GM13976 (cell line): ENCODE results near the gene PLIN4.
A peak's percentile ranks its signal among the peaks of the same experiment; 100 is the strongest.

Experiments used
- DNase-seq: peaks from one replicate; pipeline ENCODE4 v3.0.0; 2012; ENCODE audit warnings: low spot score
- in situ Hi-C: fragments of 300-500 bp; cut with MboI; formaldehyde crosslinking; loops from one replicate; pipeline ENCODE4 v1.12.0; 2022; ENCODE audit warnings: low sequenced_read_pairs, mixed read lengths, inconsistent platforms; ENCODE audit not compliant: unreplicated experiment
- TF ChIP-seq, protein P1 (sequence below): IDR thresholded peaks from 2 replicates; pipeline ENCODE4 v1.5.1; 2012; ENCODE audit warnings: borderline replicate concordance, mild to moderate bottlenecking; ENCODE audit not compliant: insufficient read depth; ENCODE audit errors: extremely low read depth, missing control alignments, control extremely low read depth

Gene PLIN4

DNA sequence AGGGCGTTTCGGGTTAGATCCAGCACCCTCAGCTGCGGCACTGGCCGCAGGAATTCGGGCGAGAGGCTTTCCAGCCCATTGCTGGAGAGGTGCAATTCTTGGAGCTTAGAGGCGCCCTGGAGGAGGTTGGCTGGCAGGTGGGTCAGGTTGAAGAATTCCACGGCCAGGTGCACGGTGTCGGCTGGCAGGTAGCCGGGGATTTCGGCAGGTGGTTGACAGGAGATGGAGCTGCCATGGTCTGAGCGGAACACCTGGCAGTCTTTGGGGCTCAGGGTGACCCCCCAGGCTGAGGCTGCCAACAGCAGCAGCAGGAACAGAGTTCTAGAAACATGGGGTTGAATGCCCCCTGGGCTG lies 20.3 kb upstream of the PLIN4 start:
- no peak for DNase-seq
- TF ChIP-seq, protein P1, sequence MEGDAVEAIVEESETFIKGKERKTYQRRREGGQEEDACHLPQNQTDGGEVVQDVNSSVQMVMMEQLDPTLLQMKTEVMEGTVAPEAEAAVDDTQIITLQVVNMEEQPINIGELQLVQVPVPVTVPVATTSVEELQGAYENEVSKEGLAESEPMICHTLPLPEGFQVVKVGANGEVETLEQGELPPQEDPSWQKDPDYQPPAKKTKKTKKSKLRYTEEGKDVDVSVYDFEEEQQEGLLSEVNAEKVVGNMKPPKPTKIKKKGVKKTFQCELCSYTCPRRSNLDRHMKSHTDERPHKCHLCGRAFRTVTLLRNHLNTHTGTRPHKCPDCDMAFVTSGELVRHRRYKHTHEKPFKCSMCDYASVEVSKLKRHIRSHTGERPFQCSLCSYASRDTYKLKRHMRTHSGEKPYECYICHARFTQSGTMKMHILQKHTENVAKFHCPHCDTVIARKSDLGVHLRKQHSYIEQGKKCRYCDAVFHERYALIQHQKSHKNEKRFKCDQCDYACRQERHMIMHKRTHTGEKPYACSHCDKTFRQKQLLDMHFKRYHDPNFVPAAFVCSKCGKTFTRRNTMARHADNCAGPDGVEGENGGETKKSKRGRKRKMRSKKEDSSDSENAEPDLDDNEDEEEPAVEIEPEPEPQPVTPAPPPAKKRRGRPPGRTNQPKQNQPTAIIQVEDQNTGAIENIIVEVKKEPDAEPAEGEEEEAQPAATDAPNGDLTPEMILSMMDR, result no peak
- in situ Hi-C loops, result no loop called here

DNA sequence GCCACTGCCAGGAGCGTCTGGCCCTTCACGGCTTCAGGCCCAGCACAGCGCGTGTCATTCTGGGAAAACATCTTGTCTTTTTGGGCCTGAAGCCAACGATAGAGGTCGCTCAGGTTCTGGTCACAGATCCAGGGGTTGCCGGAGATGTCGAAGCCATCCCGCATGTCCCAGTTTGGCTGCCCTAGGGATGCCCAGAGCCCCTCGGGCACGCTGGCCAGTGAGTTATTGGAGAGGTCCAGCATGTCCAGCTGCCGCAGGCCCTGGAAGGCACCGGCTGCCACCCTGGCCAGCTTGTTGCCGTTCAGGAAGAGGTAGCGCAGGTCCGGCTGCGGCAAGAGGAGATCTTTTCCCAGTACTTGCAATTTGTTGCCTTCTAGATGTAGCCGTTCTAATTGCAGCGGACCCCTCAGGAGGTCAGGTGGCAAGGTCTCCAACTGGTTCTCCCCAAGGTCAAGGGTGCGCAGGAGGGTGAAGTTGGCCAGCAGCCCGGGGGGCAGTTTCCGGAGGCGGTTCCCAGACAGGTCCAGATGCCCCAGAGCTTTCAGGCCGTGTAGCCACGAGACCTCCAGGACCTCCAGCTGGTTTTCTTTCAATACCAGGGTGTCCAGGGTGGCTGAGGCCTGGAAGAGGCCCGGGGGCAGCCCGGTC lies 19.8 kb upstream of the PLIN4 start:
- in situ Hi-C loops, result no loop called here
- no peak for DNase-seq
- TF ChIP-seq, protein P1, result no peak

DNA sequence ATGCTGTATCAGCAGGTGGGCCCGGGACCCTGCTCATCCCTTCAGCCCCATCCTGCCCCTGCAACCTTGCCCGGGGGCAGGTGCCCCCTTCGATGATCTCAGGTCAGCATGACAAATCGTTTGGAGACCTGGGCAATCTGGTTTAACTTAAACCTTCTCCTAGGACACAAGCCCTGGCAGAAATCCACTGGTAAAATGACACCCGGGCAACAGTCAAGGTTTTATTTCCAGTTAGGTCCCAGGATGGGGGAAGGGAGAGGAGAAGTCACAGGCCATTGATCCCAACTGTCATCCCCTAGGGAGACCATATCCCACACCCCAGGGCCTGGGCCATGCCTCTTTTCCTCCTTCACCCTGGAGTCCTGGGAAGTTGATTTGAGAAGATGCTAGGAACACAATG lies 18.5 kb upstream of the PLIN4 start:
- TF ChIP-seq, protein P1, result no peak
- no peak for DNase-seq
- in situ Hi-C loops, result no loop called here

DNA sequence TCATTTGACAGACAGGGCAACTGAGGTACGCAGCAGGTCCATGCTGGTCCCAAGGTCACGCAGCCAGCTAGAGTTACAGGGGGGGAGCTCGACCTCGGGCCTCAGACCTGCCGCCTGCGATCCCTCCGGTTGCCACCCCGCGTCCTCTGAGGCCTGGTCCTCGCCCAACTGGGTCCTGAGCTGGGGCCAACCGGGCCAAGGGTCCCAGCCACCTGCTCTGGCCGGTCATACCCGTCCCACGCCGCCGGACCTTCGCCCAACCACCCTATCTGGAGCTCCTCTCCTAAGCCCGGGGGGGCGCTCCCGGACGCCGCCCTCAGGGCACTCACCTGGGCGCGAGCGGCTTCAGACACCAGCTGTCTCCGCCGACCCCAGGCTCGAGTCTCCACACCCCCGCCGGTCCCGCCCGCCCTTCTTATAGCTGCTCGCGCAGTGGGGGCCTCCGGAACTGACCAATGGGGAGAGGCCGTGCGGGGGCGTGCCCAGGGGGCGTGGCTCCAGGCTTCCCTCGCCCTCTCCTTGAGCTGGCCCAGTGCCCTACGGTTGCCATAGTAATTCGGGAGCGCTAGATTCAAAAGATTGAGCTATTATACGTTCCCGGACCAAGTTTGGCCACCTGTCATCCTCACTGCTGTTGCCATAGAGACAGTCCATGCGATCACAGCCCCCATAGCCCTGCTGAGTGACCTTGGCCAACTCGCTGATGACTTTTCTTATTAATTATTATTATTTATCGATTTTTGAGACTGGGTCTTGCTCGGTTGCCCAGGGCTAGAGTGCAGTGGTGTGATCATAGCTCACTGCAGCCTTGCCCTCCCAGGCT lies 16.8 kb upstream of the PLIN4 start, which contains the start of gene PLIN5:
TSS of gene PLIN5 (minus strand) at position 389 of the 823 bp plus-strand sequence. CDS start 1,150 bp downstream, outside the sequence.
- peak; percentile 77 for DNase-seq
- in situ Hi-C loops, result no loop called here
- TF ChIP-seq, protein P1, result no peak

DNA sequence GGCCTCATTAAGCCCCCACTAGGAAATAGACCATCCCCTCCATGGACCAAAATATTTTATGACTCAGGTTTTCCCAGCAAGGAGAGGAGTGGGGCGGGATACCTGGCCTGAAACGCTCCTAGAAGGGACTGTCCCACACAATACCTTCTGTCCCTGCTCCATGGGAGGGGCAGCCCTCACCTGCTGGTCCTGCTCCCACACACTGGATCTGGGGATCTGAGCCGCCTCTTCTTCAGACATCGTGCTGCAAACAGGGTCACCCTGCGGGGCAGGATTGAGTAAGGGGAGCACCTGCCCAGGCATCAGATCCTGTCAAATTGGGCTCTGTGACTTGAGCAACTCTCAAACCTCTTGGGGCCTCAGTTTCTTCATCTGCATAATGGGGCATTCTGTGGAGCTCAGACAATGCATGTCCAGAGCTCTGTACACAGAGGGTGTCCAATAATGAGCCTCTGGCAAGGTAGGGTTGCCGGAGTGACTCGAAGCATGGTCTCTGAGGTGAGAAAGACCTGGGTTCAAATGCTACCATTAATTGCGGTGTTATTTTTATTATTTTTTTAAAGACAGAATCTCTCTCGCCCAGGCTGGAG lies 15.6 kb upstream of the PLIN4 start:
- DNase-seq, result no peak
- in situ Hi-C loops, result no loop called here
- TF ChIP-seq, protein P1, result no peak

DNA sequence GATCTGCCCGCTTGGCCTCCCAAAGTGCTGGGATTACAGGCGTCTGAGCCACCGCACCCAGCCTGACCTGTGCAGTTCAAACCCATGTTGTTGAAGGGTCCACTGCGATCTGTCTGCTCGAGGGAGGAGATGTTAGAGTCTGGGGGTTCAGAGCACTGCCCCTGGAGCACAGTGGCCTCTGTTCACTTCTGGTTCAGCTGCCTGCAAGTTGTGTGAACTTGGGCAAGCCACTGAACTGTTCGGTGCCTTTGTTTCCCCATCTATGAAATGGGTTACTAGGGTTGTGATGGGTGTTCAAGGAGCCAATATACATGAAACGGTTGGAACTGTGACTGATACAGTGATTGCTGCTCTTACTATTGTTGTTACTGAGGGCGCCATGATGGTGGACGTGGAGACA lies 15.0 kb upstream of the PLIN4 start:
- DNase-seq, result no peak
- in situ Hi-C loops, result no loop called here
- TF ChIP-seq, protein P1, result no peak
